ENCODE results near the gene FAM217B.

Gene FAM217B

GRCh38 chr20:59940129-59940955, at the start of gene FAM217B, which contains the start of gene PPP1R3D:
FAM217B (plus strand) TSS chr20:59940389; CDS start chr20:59943944, 3,555 bp downstream.
PPP1R3D (minus strand) TSS chr20:59940305; CDS start chr20:59939931, 374 bp downstream.
- peak within 1 kb of the TSS; percentile 94 to 95 for H3K9ac ChIP-seq (ENCODE audit: low read length in 2 of 2)
- H3K36me3 ChIP-seq (ENCODE audit: control insufficient read depth in 2 of 2, insufficient read depth in 2 of 2, low read length in 2 of 2) = peaks cover 6 to 19% of the 10 kb centered on the region in 2 donors
- H3K9me3 ChIP-seq (ENCODE audit: control insufficient read depth in 2 of 2, low read length in 2 of 2) = no peaks in the 10 kb centered on the region
- H3K27me3 ChIP-seq (ENCODE audit: control insufficient read depth in 1 of 2, insufficient read depth in 2 of 2, low read length in 2 of 2) = no peaks in the 10 kb centered on the region
- peak within 1 kb of the TSS; percentile 96 for H3K27ac ChIP-seq (ENCODE audit: low read length)
- peaks cover 28% of the 10 kb centered on the region for H3K4me1 ChIP-seq (ENCODE audit: control insufficient read depth, insufficient read depth, low read length)
- peak within 1 kb of the TSS; percentile 95 to 98 for H3K4me3 ChIP-seq (ENCODE audit: low read length in 2 of 2)

- H3K27me3 ChIP-seq (ENCODE audit: control insufficient read depth in 1 of 2, insufficient read depth in 2 of 2, low read length in 2 of 2) = no peaks in the 10 kb centered on the region
- H3K9ac ChIP-seq (ENCODE audit: low read length in 2 of 2) = no peak overlapping the region
- H3K4me1 ChIP-seq (ENCODE audit: control insufficient read depth, insufficient read depth, low read length) = no peaks in the 10 kb centered on the region
- H3K9me3 ChIP-seq (ENCODE audit: control insufficient read depth in 2 of 2, low read length in 2 of 2) = no peaks in the 10 kb centered on the region
- no peak overlapping the region for H3K4me3 ChIP-seq (ENCODE audit: low read length in 2 of 2)
- H3K27ac ChIP-seq (ENCODE audit: low read length) = no peak overlapping the region
- no peaks in the 10 kb centered on the region for H3K36me3 ChIP-seq (ENCODE audit: control insufficient read depth in 2 of 2, insufficient read depth in 2 of 2, low read length in 2 of 2)
Measured at GRCh38 chr20:59891581-59891980, 48.6 kb upstream of the FAM217B start.

- Histone ChIP-seq H3K27ac (ENCODE audit: low read length) (no peak overlapping the region), H3K4me3 (ENCODE audit: low read length in 2 of 2) (no peak overlapping the region), H3K27me3 (ENCODE audit: control insufficient read depth in 1 of 2, insufficient read depth in 2 of 2, low read length in 2 of 2) (no peaks in the 10 kb centered on the region), H3K9ac (ENCODE audit: low read length in 2 of 2) (no peak overlapping the region), H3K36me3 (ENCODE audit: control insufficient read depth in 2 of 2, insufficient read depth in 2 of 2, low read length in 2 of 2) (no peaks in the 10 kb centered on the region), H3K4me1 (ENCODE audit: control insufficient read depth, insufficient read depth, low read length) (no peaks in the 10 kb centered on the region), H3K9me3 (ENCODE audit: control insufficient read depth in 2 of 2, low read length in 2 of 2) (no peaks in the 10 kb centered on the region)
Measured at GRCh38 chr20:59895908-59896307, 44.3 kb upstream of the FAM217B start.

- Histone ChIP-seq H3K27ac (ENCODE audit: low read length) (no peak overlapping the region), H3K9me3 (ENCODE audit: control insufficient read depth in 2 of 2, low read length in 2 of 2) (no peaks in the 10 kb centered on the region), H3K4me3 (ENCODE audit: low read length in 2 of 2) (no peak overlapping the region), H3K27me3 (ENCODE audit: control insufficient read depth in 1 of 2, insufficient read depth in 2 of 2, low read length in 2 of 2) (no peaks in the 10 kb centered on the region), H3K36me3 (ENCODE audit: control insufficient read depth in 2 of 2, insufficient read depth in 2 of 2, low read length in 2 of 2) (no peaks in the 10 kb centered on the region), H3K4me1 (ENCODE audit: control insufficient read depth, insufficient read depth, low read length) (no peaks in the 10 kb centered on the region), H3K9ac (ENCODE audit: low read length in 2 of 2) (no peak overlapping the region)
Measured at GRCh38 chr20:59902470-59902869, 37.7 kb upstream of the FAM217B start.

- Histone ChIP-seq H3K36me3 (ENCODE audit: control insufficient read depth in 2 of 2, insufficient read depth in 2 of 2, low read length in 2 of 2) (no peaks in the 10 kb centered on the region), H3K27me3 (ENCODE audit: control insufficient read depth in 1 of 2, insufficient read depth in 2 of 2, low read length in 2 of 2) (no peaks in the 10 kb centered on the region), H3K9me3 (ENCODE audit: control insufficient read depth in 2 of 2, low read length in 2 of 2) (no peaks in the 10 kb centered on the region), H3K27ac (ENCODE audit: low read length) (no peak overlapping the region), H3K4me1 (ENCODE audit: control insufficient read depth, insufficient read depth, low read length) (no peaks in the 10 kb centered on the region), H3K4me3 (ENCODE audit: low read length in 2 of 2) (no peak overlapping the region), H3K9ac (ENCODE audit: low read length in 2 of 2) (no peak overlapping the region)
Measured at GRCh38 chr20:59903621-59904020, 36.6 kb upstream of the FAM217B start.

- H3K4me1 ChIP-seq (ENCODE audit: control insufficient read depth, insufficient read depth, low read length) = no peaks in the 10 kb centered on the region
- H3K4me3 ChIP-seq (ENCODE audit: low read length in 2 of 2) = no peak overlapping the region
- H3K9ac ChIP-seq (ENCODE audit: low read length in 2 of 2) = no peak overlapping the region
- no peaks in the 10 kb centered on the region for H3K9me3 ChIP-seq (ENCODE audit: control insufficient read depth in 2 of 2, low read length in 2 of 2)
- H3K36me3 ChIP-seq (ENCODE audit: control insufficient read depth in 2 of 2, insufficient read depth in 2 of 2, low read length in 2 of 2) = no peaks in the 10 kb centered on the region
- H3K27me3 ChIP-seq (ENCODE audit: control insufficient read depth in 1 of 2, insufficient read depth in 2 of 2, low read length in 2 of 2) = no peaks in the 10 kb centered on the region
- no peak overlapping the region for H3K27ac ChIP-seq (ENCODE audit: low read length)
Measured at GRCh38 chr20:59908855-59909254, 31.3 kb upstream of the FAM217B start.

GRCh38 chr20:59911041-59911440, 29.1 kb upstream of the FAM217B start:
- Histone ChIP-seq H3K9ac (ENCODE audit: low read length in 2 of 2) (no peak overlapping the region), H3K27ac (ENCODE audit: low read length) (no peak overlapping the region), H3K36me3 (ENCODE audit: control insufficient read depth in 2 of 2, insufficient read depth in 2 of 2, low read length in 2 of 2) (no peaks in the 10 kb centered on the region), H3K4me1 (ENCODE audit: control insufficient read depth, insufficient read depth, low read length) (no peaks in the 10 kb centered on the region), H3K9me3 (ENCODE audit: control insufficient read depth in 2 of 2, low read length in 2 of 2) (no peaks in the 10 kb centered on the region), H3K4me3 (ENCODE audit: low read length in 2 of 2) (no peak overlapping the region), H3K27me3 (ENCODE audit: control insufficient read depth in 1 of 2, insufficient read depth in 2 of 2, low read length in 2 of 2) (no peaks in the 10 kb centered on the region)

- Histone ChIP-seq H3K4me1 (ENCODE audit: control insufficient read depth, insufficient read depth, low read length) (no peaks in the 10 kb centered on the region), H3K9me3 (ENCODE audit: control insufficient read depth in 2 of 2, low read length in 2 of 2) (no peaks in the 10 kb centered on the region), H3K4me3 (ENCODE audit: low read length in 2 of 2) (no peak overlapping the region), H3K36me3 (ENCODE audit: control insufficient read depth in 2 of 2, insufficient read depth in 2 of 2, low read length in 2 of 2) (no peaks in the 10 kb centered on the region), H3K27me3 (ENCODE audit: control insufficient read depth in 1 of 2, insufficient read depth in 2 of 2, low read length in 2 of 2) (no peaks in the 10 kb centered on the region), H3K27ac (ENCODE audit: low read length) (no peak overlapping the region), H3K9ac (ENCODE audit: low read length in 2 of 2) (no peak overlapping the region)
Measured at GRCh38 chr20:59912609-59913008, 27.6 kb upstream of the FAM217B start.

GRCh38 chr20:59920944-59921343, 19.2 kb upstream of the FAM217B start:
- H3K27me3 ChIP-seq (ENCODE audit: control insufficient read depth in 1 of 2, insufficient read depth in 2 of 2, low read length in 2 of 2) = peaks cover 0 to 4% of the 10 kb centered on the region in 2 donors
- H3K9me3 ChIP-seq (ENCODE audit: control insufficient read depth in 2 of 2, low read length in 2 of 2) = no peaks in the 10 kb centered on the region
- H3K9ac ChIP-seq (ENCODE audit: low read length in 2 of 2) = no peak overlapping the region
- H3K27ac ChIP-seq (ENCODE audit: low read length) = no peak overlapping the region
- no peaks in the 10 kb centered on the region for H3K4me1 ChIP-seq (ENCODE audit: control insufficient read depth, insufficient read depth, low read length)
- no peak overlapping the region for H3K4me3 ChIP-seq (ENCODE audit: low read length in 2 of 2)
- H3K36me3 ChIP-seq (ENCODE audit: control insufficient read depth in 2 of 2, insufficient read depth in 2 of 2, low read length in 2 of 2) = no peaks in the 10 kb centered on the region

GRCh38 chr20:59923514-59923913, 16.7 kb upstream of the FAM217B start:
- Histone ChIP-seq H3K9ac (ENCODE audit: low read length in 2 of 2) (no peak overlapping the region), H3K27me3 (ENCODE audit: control insufficient read depth in 1 of 2, insufficient read depth in 2 of 2, low read length in 2 of 2) (peaks cover 0 to 4% of the 10 kb centered on the region in 2 donors), H3K4me1 (ENCODE audit: control insufficient read depth, insufficient read depth, low read length) (no peaks in the 10 kb centered on the region), H3K27ac (ENCODE audit: low read length) (no peak overlapping the region), H3K4me3 (ENCODE audit: low read length in 2 of 2) (no peak overlapping the region), H3K36me3 (ENCODE audit: control insufficient read depth in 2 of 2, insufficient read depth in 2 of 2, low read length in 2 of 2) (no peaks in the 10 kb centered on the region), H3K9me3 (ENCODE audit: control insufficient read depth in 2 of 2, low read length in 2 of 2) (no peaks in the 10 kb centered on the region)

- Histone ChIP-seq H3K4me3 (ENCODE audit: low read length in 2 of 2) (no peak overlapping the region), H3K9me3 (ENCODE audit: control insufficient read depth in 2 of 2, low read length in 2 of 2) (no peaks in the 10 kb centered on the region), H3K27me3 (ENCODE audit: control insufficient read depth in 1 of 2, insufficient read depth in 2 of 2, low read length in 2 of 2) (peaks cover 0 to 4% of the 10 kb centered on the region in 2 donors), H3K9ac (ENCODE audit: low read length in 2 of 2) (no peak overlapping the region), H3K36me3 (ENCODE audit: control insufficient read depth in 2 of 2, insufficient read depth in 2 of 2, low read length in 2 of 2) (no peaks in the 10 kb centered on the region), H3K27ac (ENCODE audit: low read length) (no peak overlapping the region), H3K4me1 (ENCODE audit: control insufficient read depth, insufficient read depth, low read length) (no peaks in the 10 kb centered on the region)
Measured at GRCh38 chr20:59925359-59925758, 14.8 kb upstream of the FAM217B start.
